SU-DHL-6 (cell line): Measurements from ENCODE around the gene SEC14L5.

Source experiments
- H2AFZ ChIP-seq: fragments of 200-600 bp; sonication (generic); 2 replicates; pipeline ENCODE4 v1.6.1; 2014; ENCODE audit warnings: low read depth, mild to moderate bottlenecking, moderate library complexity, mixed read lengths, antibody characterized with exemption, low read length; ENCODE audit not compliant: severe bottlenecking
- H3F3A ChIP-seq: fragments of 200-600 bp; shearing (Covaris generic); 2 replicates; pipeline ENCODE4 v1.6.0; 2016; ENCODE audit warnings: antibody characterized with exemption, mild to moderate bottlenecking; ENCODE audit not compliant: insufficient read depth
- H3K27ac ChIP-seq: fragments of 200-600 bp; sonication (generic); 2 replicates; pipeline ENCODE4 v1.5.1; 2016; ENCODE audit warnings: low read depth, mild to moderate bottlenecking, low read length, moderate library complexity, mixed read lengths
- H3K27me3 ChIP-seq: fragments of 200-600 bp; sonication (generic), shearing (Covaris generic); 2 replicates; pipeline ENCODE4 v1.6.0; 2014; ENCODE audit warnings: mild to moderate bottlenecking, low read length
- H3K36me3 ChIP-seq: fragments of 200-600 bp; sonication (generic); 2 replicates; pipeline ENCODE4 v1.6.1; 2014; ENCODE audit warnings: mild to moderate bottlenecking, low read length, mixed read lengths
- H3K4me2 ChIP-seq: fragments of 300-600, 200-600 bp; shearing (Covaris generic), sonication (generic); 2 replicates; pipeline ENCODE4 v1.6.0; 2014; ENCODE audit warnings: low read length, low read depth, mild to moderate bottlenecking; ENCODE audit not compliant: poor library complexity, severe bottlenecking
- H3K4me3 ChIP-seq: fragments of 200-600 bp; sonication (generic); 2 replicates; pipeline ENCODE4 v1.5.1; 2014; ENCODE audit warnings: antibody characterized with exemption, low read length, mild to moderate bottlenecking, mixed read lengths; ENCODE audit not compliant: insufficient read depth, poor library complexity, severe bottlenecking
- H3K79me2 ChIP-seq: fragments of 200-600 bp; sonication (generic); 2 replicates; pipeline ENCODE4 v1.6.1; 2014; ENCODE audit warnings: mild to moderate bottlenecking, low read length, moderate library complexity; ENCODE audit not compliant: insufficient read depth
- H3K9ac ChIP-seq: fragments of 200-600 bp; sonication (generic); 2 replicates; pipeline ENCODE4 v1.7.0; 2014; ENCODE audit warnings: mild to moderate bottlenecking, low read length
- H3K9me2 ChIP-seq: fragments of 200-600 bp; sonication (generic); replicated peaks from 2 replicates; pipeline ENCODE4 v1.6.1; 2014; ENCODE audit warnings: low read length; ENCODE audit not compliant: insufficient read depth
- H3K9me3 ChIP-seq: fragments of 200-600 bp; sonication (generic); 2 replicates; pipeline ENCODE4 v1.6.1; 2014; ENCODE audit warnings: low read length, mixed read lengths; ENCODE audit not compliant: insufficient read depth
- H4K20me1 ChIP-seq: fragments of 200-600 bp; sonication (generic); 2 replicates; pipeline ENCODE4 v1.6.1; 2014; ENCODE audit warnings: low read depth, mild to moderate bottlenecking, antibody characterized with exemption, low read length, moderate library complexity, mixed read lengths
- EZH2phosphoT487 ChIP-seq: fragments of 200-600 bp; sonication (generic), shearing (Covaris generic); conservative IDR thresholded peaks from 2 replicates; pipeline ENCODE4 v1.6.1; 2018; ENCODE audit warnings: mild to moderate bottlenecking, antibody characterized with exemption, low read length, moderate library complexity, mixed read lengths
- TF ChIP-seq, protein P1 (sequence below): fragments of 200-600 bp; sonication (generic); IDR thresholded peaks from one replicate; pipeline ENCODE4 v1.5.1; 2017; ENCODE audit warnings: antibody characterized with exemption, mild to moderate bottlenecking, low read length, moderate library complexity; ENCODE audit not compliant: insufficient read depth, poor library complexity, severe bottlenecking

SEC14L5 gene

DNA sequence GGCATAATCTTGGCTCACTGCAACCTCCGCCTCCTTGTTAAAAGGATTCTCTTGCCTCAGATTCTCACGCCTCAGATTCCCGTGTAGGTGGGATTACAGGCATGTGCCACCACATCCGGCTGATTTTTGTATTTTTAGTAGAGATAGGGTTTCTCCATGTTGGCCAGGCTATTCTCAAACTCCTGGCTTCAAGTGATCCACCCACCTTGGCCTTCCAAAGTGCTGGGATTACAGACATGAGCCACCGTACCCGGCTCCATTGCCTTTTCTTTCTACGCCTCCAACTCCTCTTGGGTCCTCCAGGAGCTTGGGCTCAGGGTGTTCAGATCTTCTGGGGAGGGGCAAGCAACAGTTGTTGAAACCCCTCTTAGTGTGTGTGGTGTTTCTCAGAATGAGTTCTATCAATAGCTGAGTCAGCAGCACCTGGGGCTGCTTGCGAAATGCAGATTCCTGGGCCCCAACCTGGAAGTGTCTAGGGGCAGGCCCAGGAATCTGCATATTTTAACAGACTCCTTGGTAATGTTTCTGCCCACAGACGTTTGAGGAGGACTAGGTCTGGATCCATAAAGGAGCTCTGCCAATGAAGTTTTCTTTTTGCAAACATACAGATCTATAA is 31.4 kb downstream of the SEC14L5 start:
- no peak overlapping the region for H3K4me2 ChIP-seq

DNA sequence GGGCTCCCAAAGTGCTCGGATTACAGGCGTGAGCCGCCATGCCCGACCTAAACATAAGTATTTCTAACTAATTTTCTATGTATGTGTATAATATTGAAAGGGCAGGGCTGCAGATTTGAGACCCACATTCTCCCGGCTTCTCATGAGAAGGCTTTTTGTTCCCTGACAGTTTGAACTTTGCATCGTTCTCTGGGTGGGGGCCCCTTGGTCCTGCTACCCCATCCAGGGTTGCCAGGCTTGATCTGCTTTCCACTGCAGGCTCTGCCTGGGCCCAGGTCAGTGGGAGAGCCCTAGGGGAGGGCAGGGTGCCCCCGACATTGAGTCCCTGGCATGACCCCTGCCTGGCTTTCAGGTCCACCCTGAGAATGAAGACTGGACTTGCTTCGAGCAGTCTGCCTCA is 32.3 kb downstream of the SEC14L5 start:
- no peaks in the 10 kb centered on the region for H3K9me3 ChIP-seq
- no peak overlapping the region for H3K4me2 ChIP-seq
- H3F3A ChIP-seq, result no peaks in the 10 kb centered on the region
- no peak for TF ChIP-seq EZH2phosphoT487
- TF ChIP-seq, protein P1, sequence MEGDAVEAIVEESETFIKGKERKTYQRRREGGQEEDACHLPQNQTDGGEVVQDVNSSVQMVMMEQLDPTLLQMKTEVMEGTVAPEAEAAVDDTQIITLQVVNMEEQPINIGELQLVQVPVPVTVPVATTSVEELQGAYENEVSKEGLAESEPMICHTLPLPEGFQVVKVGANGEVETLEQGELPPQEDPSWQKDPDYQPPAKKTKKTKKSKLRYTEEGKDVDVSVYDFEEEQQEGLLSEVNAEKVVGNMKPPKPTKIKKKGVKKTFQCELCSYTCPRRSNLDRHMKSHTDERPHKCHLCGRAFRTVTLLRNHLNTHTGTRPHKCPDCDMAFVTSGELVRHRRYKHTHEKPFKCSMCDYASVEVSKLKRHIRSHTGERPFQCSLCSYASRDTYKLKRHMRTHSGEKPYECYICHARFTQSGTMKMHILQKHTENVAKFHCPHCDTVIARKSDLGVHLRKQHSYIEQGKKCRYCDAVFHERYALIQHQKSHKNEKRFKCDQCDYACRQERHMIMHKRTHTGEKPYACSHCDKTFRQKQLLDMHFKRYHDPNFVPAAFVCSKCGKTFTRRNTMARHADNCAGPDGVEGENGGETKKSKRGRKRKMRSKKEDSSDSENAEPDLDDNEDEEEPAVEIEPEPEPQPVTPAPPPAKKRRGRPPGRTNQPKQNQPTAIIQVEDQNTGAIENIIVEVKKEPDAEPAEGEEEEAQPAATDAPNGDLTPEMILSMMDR, result no peak
- no peak overlapping the region for H3K27ac ChIP-seq
- no peaks in the 10 kb centered on the region for H3K27me3 ChIP-seq
- no peaks in the 10 kb centered on the region for H4K20me1 ChIP-seq
- no peak overlapping the region for H3K4me3 ChIP-seq
- H2AFZ ChIP-seq, result no peak overlapping the region
- no peaks in the 10 kb centered on the region for H3K36me3 ChIP-seq
- H3K9ac ChIP-seq, result no peak overlapping the region
- no peaks in the 10 kb centered on the region for H3K9me2 ChIP-seq
- H3K79me2 ChIP-seq, result no peaks in the 10 kb centered on the region

More for the DNA sequence above, 31.4 kb downstream of the SEC14L5 start:
- Histone ChIP-seq H3K9ac (no peak overlapping the region), H2AFZ (no peak overlapping the region), H3K9me2 (no peaks in the 10 kb centered on the region), H3K4me3 (no peak overlapping the region), H3K27me3 (no peaks in the 10 kb centered on the region), H3K79me2 (no peaks in the 10 kb centered on the region), H3K9me3 (no peaks in the 10 kb centered on the region), H3K27ac (no peak overlapping the region), H3K36me3 (no peaks in the 10 kb centered on the region), H4K20me1 (no peaks in the 10 kb centered on the region), H3F3A (no peaks in the 10 kb centered on the region)
- TF ChIP-seq, protein P1, result no peak
- no peak for TF ChIP-seq EZH2phosphoT487

DNA sequence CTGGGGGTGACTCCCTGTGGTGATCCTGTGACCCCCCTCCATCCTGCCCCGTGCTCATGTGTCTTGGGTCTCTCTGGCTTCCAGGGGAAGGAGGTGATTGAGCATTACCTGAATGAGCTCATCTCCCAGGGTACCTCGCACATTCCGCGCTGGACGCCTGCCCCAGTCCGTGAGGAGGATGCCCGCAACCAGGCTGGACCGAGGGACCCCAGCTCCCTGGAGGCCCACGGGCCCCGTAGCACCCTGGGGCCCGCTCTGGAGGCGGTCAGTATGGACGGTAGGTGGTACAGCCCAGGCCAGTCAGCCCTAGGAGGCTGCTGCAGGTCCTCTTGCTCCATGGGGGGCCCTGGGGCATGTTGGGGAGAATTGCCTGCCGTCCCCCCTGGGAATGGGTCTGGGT is 33.6 kb downstream of the SEC14L5 start:
- H3K4me2 ChIP-seq, result no peak overlapping the region
- H3K9me2 ChIP-seq, result no peaks in the 10 kb centered on the region
- TF ChIP-seq, protein P1, result no peak
- no peak for TF ChIP-seq EZH2phosphoT487
- no peaks in the 10 kb centered on the region for H3K27me3 ChIP-seq
- H3K79me2 ChIP-seq, result no peaks in the 10 kb centered on the region
- H3K36me3 ChIP-seq, result no peaks in the 10 kb centered on the region
- H4K20me1 ChIP-seq, result no peaks in the 10 kb centered on the region
- H3K9ac ChIP-seq, result no peak overlapping the region
- H3K4me3 ChIP-seq, result no peak overlapping the region
- no peak overlapping the region for H3K27ac ChIP-seq
- no peaks in the 10 kb centered on the region for H3F3A ChIP-seq
- H2AFZ ChIP-seq, result no peak overlapping the region
- no peaks in the 10 kb centered on the region for H3K9me3 ChIP-seq
